Brain microvascular endothelial cell (primary cell): ENCODE results near the gene RAB11FIP3.

Experiments used
- DNase-seq: peaks from one replicate; pipeline ENCODE4 v3.0.0-alpha.2; 2020
- H3K27ac ChIP-seq: fragments of 250-450 bp; sonication (Bioruptor Pico); 2 replicates; pipeline ENCODE4 v1.5.1; 2020; ENCODE audit warnings: mild to moderate bottlenecking, moderate library complexity
- H3K27me3 ChIP-seq: fragments of 250-450 bp; sonication (Bioruptor Pico); replicated peaks from 2 replicates; pipeline ENCODE4 v1.5.1; 2020; ENCODE audit warnings: mild to moderate bottlenecking
- H3K36me3 ChIP-seq: fragments of 250-450 bp; sonication (Bioruptor Pico); replicated peaks from 2 replicates; pipeline ENCODE4 v1.5.1; 2020; ENCODE audit warnings: mild to moderate bottlenecking
- H3K4me3 ChIP-seq: 2 replicates; pipeline ENCODE4 v1.5.1; 2011; ENCODE audit warnings: low read depth, mild to moderate bottlenecking, control low read depth, low read length, moderate library complexity
- in situ Hi-C: cut with HindIII; loops from 2 replicates; pipeline ENCODE4 v1.10.0; 2017; ENCODE audit warnings: low sequenced_read_pairs, low pct_ligation_motif_present
- TF ChIP-seq, protein P1 (sequence below): IDR thresholded peaks from 2 replicates; pipeline ENCODE4 v1.5.1; 2011; ENCODE audit warnings: low read depth, mild to moderate bottlenecking, moderate library complexity, low read length, control low read depth, inconsistent platforms; ENCODE audit errors: missing control alignments

The RAB11FIP3 gene

DNA sequence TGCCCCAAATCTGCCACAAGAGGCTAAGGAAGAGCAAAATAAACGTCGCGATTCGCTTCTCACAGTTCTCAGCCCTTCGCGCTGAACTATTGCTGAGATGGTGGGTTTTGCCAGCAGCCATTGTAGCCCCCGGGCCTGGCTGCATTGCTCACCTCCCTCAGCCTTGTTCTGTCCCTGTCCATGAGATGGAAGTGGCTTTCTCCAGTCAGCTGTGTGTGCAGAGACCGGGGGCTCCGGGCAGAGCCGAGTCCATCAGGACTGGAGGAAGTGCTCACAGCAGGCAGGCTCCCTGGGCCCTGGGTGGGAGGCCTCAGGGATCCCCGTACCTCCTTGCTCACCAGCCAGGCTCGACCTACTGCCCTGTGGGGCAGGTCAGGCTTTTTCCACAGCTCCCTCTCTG lies 74.5 kb downstream of the RAB11FIP3 start:
- Histone ChIP-seq H3K27ac (no peak overlapping the region), H3K4me3 (no peak overlapping the region), H3K27me3 (no peaks in the 10 kb centered on the region), H3K36me3 (no peaks in the 10 kb centered on the region)
- DNase-seq: no peak
- in situ Hi-C loops: loop anchor here (10.0 kb wide), 1 partner anchor 45 kb away; no protein-coding TSS in a partner anchor
- TF ChIP-seq, protein P1, sequence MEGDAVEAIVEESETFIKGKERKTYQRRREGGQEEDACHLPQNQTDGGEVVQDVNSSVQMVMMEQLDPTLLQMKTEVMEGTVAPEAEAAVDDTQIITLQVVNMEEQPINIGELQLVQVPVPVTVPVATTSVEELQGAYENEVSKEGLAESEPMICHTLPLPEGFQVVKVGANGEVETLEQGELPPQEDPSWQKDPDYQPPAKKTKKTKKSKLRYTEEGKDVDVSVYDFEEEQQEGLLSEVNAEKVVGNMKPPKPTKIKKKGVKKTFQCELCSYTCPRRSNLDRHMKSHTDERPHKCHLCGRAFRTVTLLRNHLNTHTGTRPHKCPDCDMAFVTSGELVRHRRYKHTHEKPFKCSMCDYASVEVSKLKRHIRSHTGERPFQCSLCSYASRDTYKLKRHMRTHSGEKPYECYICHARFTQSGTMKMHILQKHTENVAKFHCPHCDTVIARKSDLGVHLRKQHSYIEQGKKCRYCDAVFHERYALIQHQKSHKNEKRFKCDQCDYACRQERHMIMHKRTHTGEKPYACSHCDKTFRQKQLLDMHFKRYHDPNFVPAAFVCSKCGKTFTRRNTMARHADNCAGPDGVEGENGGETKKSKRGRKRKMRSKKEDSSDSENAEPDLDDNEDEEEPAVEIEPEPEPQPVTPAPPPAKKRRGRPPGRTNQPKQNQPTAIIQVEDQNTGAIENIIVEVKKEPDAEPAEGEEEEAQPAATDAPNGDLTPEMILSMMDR: no peak

DNA sequence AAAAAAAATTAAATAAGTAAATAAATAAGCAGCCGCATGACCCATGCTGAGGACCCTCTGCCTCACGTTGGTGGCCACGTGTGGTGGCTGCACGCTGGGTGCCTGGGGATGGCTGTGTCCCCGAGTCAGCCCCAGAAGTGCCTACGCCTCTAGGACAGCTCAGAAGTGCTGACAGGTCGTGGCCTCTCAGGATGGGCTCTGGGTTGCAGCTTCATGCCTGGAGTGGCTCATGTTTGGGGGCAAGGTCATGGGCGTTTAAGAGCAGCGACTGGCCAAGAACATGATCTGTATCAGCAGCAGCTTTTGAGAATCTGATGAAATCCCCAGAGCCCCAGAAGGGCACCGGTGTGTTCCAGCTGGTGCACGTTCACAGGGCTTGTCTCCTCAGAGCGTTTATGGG lies 75.3 kb downstream of the RAB11FIP3 start:
- DNase-seq: no peak
- TF ChIP-seq, protein P1: no peak
- Histone ChIP-seq H3K27ac (no peak overlapping the region), H3K27me3 (no peaks in the 10 kb centered on the region), H3K4me3 (no peak overlapping the region), H3K36me3 (peaks cover 3% of the 10 kb centered on the region)
- in situ Hi-C loops: loop anchor here (10.0 kb wide), 1 partner anchor 46 kb away; no protein-coding TSS in a partner anchor

DNA sequence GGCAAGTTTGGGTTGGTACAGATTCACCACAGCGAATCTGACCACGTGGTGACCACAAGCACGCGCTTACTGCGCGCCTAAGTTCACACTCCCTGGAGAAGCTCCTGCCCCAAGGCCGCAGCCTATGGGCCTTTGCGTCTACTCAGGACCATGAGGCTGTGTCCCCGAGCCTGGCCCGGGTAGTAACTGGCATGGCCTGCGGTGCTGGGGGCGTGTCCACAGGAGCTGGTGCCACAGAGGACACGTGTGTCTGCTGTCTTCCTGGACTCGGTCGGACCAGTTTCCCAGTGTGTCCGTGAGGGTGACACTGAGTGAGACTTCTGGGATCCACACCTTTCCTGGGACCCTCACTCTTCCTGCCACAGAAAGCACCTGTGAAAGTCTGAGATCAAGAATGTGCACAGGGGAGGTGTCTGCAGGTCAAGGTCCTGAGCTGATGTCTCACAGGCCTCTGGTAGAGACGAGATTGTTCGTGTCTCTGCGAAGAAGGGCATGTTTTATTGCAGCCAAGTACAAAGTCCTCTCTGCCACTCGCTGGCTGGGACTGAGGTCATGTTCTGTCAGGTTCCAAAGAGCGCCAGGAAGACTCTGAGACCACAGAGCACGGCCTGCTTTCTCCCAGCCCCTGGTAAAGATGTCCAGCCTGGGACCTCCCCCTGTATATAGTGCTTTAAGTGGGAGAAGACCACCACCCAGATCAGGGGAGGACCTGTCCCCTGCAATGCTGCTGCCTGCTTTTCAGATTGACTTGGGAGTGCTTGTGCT lies 76.9 kb downstream of the RAB11FIP3 start:
- TF ChIP-seq, protein P1: no peak
- Histone ChIP-seq H3K27ac (no peak overlapping the region), H3K4me3 (no peak overlapping the region), H3K27me3 (no peaks in the 10 kb centered on the region), H3K36me3 (peaks cover 3% of the 10 kb centered on the region)
- in situ Hi-C loops: loop anchor here (10.0 kb wide), 1 partner anchor 48 kb away; no protein-coding TSS in a partner anchor
- no peak for DNase-seq

DNA sequence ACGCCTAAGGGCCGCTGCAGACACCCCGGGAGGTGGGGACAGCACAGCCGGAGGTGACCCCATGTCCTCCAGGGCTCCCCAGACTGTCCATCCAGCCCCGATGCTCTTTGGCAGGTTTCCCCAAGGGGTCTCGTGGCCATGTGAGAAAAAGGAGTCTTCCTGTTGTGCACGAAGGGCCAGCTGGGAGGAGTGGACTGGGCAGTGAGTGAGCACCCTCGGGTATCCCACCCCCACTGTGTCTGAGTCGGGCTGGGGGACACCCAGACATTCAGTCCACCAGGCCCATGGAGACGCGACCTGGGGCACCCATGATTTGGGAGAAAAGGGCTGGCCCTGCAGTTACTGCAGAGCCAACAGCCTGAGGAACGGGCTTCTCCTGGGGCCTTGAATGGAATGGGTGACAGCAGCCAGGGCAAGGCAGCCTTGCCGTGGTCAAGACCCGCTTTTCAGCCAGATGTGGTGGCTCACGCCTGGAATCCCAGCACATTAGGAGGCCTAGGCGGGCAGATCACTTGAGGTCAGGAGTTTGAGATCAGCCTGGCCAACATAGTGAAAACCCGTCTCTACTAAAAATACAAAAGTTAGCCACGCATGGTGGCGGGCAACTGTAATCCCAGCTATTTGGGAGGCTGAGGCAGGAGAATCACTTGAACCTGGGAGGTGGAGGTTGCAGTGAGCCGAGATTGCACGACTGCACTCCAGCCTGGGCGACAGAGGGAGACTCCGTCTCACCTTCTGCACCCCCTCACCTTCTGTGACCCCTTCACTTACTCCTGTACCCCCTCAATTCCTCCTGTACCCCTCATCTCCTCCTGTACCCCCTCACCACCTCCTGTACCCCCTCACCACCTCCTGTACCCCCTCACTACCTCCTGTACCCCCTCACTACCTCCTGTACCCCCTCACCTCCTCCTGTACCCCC lies 78.0 kb downstream of the RAB11FIP3 start:
- in situ Hi-C loops: loop anchor here (10.0 kb wide), 1 partner anchor 49 kb away; no protein-coding TSS in a partner anchor
- no peak overlapping the region for H3K27ac ChIP-seq
- H3K36me3 ChIP-seq: peaks cover 3% of the 10 kb centered on the region
- DNase-seq: no peak
- TF ChIP-seq, protein P1: no peak
- H3K4me3 ChIP-seq: no peak overlapping the region
- H3K27me3 ChIP-seq: no peaks in the 10 kb centered on the region

DNA sequence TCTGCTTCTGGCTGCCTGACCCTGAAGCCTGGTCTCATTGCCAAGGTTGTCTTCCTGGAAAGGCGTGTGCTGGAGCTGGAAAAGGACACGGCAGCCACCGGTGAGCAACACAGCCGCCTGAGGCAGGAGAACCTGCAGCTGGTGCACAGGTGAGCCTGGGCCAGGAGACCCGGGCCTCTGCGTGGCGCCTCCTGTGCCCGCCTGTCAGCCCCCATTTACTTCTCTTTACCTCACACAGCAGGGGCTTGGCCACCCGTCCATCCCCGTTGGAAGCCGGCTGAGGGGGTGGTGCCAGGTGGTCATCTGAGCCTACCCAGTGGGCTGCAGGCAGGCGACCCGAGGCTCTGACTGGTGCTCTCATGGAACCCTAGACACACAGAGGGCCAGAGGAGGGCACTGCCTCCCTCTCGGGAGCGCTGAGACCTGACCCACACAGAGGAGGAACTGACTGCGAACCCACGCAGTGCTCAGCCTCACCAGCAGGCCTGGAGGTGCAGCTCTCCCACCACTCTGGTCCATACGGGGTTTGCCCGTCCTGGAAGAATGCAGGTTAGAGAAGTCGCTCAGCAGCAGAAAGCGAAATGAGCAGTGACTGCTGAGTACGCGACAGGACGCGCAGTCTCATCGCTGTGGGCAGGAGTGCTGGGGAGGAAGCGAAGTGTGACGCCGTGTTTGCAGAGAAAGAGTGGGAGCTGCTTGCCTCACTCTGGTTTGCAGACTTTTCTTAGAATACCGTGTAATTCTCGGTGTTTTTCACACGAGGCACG lies 80.2 kb downstream of the RAB11FIP3 start:
- DNase-seq: no peak
- TF ChIP-seq, protein P1: no peak
- in situ Hi-C loops: loop anchor here (10.0 kb wide), 1 partner anchor 51 kb away; no protein-coding TSS in a partner anchor
- peaks cover 3% of the 10 kb centered on the region for H3K36me3 ChIP-seq
- no peak overlapping the region for H3K27ac ChIP-seq
- no peak overlapping the region for H3K4me3 ChIP-seq
- no peaks in the 10 kb centered on the region for H3K27me3 ChIP-seq
